Activated CD4-positive, alpha-beta memory T cell treated with anti-CD3 and anti-CD28 coated beads, Interleukin-2, amount 10 ng/mL, durations not matched to agents 7 days and 5 days (primary cell): ENCODE data around the gene RCBTB1. TPM values are rescaled to one million over a fixed set of nuclear protein-coding genes. Genes with fewer than 3 reads are reported as not detected.
"Not testable (repeated sequence)": the region's sequence is repeated elsewhere in the genome, so short reads cannot be mapped to it uniquely, and the experiment has no call there.

ENCODE experiments used
- CTCF ChIA-PET: fragments of 350-600 bp; sonication (Branson Sonifier 250); formaldehyde crosslinking; loops from one replicate; lab custom pipeline; 2021; ENCODE audit warnings: antibody characterized with exemption, inconsistent platforms; lab: Charles Lee
- POLR2A ChIA-PET: fragments of 350-600 bp; sonication (Branson Sonifier 250); formaldehyde crosslinking; loops from one replicate; lab custom pipeline; 2021; ENCODE audit warnings: antibody characterized with exemption; lab: Charles Lee
- DNase-seq: peaks from one replicate; pipeline ENCODE4 v3.0.0-alpha.2; 2020
- H3K27ac Mint-ChIP-seq: one replicate; pipeline ENCODE4 v1.8.0; 2021; ENCODE audit warnings: mild to moderate bottlenecking, mixed read lengths
- H3K27me3 Mint-ChIP-seq: one replicate; pipeline ENCODE4 v1.8.0; 2021; ENCODE audit warnings: mixed read lengths
- H3K36me3 Mint-ChIP-seq: one replicate; pipeline ENCODE4 v1.8.0; 2021; ENCODE audit warnings: low read depth, mixed read lengths
- H3K4me1 Mint-ChIP-seq: one replicate; pipeline ENCODE4 v1.8.0; 2021; ENCODE audit warnings: mixed read lengths
- H3K4me3 Mint-ChIP-seq: one replicate; pipeline ENCODE4 v1.8.0; 2021; ENCODE audit warnings: mild to moderate bottlenecking, mixed read lengths
- H3K9me3 Mint-ChIP-seq: one replicate; pipeline ENCODE4 v1.8.0; 2021; ENCODE audit warnings: mixed read lengths
- total RNA-seq, 2 experiments: library from RNA; stranded (reverse); gene quantifications; one replicate each; pipeline ENCODE4 v1.2.3, GENCODE V29; 2021

RCBTB1 gene
- total RNA-seq, 2 experiments from 2014 or later, result 18.5 to 19.0 TPM

DNA sequence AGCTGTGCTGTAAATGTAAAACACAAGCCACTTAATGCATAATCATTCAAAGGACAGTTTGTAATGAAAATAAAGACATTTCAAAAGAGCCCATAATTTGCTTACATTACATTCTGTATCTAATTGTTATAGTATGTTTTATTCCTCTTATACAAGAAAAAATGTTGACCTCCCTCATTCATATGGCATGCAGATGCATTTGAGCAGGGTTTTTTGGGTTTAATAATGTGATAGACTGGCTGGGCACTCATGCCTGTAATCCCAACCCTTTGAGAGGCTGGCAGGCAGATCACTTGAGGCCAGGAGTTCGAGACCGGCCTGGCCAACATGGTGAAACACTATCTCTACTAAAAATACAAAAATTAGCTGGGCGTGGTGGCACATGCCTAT is 31.3 kb upstream of the RCBTB1 start:
- no peak for DNase-seq
- no peak overlapping the region for H3K27ac Mint-ChIP-seq
- no peaks in the 10 kb centered on the region for H3K9me3 Mint-ChIP-seq
- ChIA-PET POLR2A (no interaction called here), CTCF (no interaction called here)
- H3K27me3 Mint-ChIP-seq, result no peaks in the 10 kb centered on the region
- H3K4me1 Mint-ChIP-seq, result no peaks in the 10 kb centered on the region
- no peak overlapping the region for H3K4me3 Mint-ChIP-seq
- H3K36me3 Mint-ChIP-seq, result no peaks in the 10 kb centered on the region

DNA sequence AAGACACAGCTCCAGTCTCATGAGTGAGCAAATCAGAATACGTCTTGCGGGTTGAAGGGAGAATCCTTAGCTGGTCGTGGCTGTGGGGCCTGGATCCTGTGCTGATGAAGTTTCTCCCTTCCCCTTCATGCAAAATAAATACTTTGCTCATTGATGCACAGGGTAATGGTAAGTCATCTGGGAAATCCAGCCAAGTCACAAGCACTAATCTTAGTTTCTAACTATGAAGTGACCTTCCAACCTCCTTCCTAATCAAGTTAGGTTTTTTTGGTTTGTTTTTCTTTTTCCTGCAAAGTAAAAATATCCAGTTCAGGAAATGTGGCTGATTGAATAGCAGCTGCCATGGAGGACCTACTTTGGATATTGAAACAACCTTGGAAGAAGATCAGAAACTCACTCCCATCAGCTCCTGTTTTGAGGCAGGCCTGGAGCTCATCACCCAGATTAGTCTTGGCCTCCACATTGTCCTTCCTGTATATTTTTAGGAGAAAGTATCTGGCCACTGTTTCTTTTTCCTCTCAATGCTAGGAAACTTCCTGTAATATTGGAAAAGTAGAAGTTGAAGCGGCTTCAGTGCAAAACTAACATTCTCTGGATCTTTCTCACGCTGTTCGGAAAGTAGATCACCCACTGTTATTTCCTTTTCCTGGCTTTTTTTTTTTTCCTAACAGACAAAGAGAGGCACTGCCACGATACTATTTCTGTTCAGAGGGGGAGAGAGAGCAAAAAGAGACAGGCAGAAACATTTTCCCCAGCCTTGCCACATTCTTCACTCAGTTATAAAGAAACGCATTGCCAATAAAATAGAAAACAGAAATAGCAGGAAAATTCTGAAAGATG is 30.7 kb upstream of the RCBTB1 start:
- no peak for DNase-seq
- H3K27me3 Mint-ChIP-seq, result no peaks in the 10 kb centered on the region
- CTCF ChIA-PET, result no interaction called here
- H3K27ac Mint-ChIP-seq, result no peak overlapping the region
- H3K4me1 Mint-ChIP-seq, result no peaks in the 10 kb centered on the region
- H3K36me3 Mint-ChIP-seq, result no peaks in the 10 kb centered on the region
- no peaks in the 10 kb centered on the region for H3K9me3 Mint-ChIP-seq
- no peak overlapping the region for H3K4me3 Mint-ChIP-seq
- POLR2A ChIA-PET, result no interaction called here

DNA sequence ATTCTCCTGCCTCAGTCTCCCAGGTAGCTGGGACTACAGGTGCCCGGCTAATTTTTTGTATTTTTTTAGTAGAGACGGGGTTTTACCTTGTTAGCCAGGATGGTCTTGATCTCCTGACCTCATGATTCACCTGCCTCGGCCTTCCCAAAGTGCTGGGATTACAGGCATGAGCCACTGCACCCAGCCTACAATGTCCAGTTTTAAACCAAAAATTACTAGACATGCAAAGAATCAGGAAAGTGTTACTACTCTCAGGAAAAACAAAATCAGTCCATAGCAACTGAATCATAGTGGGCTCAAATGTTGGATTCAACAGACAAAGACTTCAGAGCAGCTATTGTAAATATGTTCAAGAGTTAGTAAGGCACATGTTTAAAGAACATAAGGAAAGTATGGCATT is 26.7 kb upstream of the RCBTB1 start:
- H3K9me3 Mint-ChIP-seq, POLR2A ChIA-PET, H3K4me1 Mint-ChIP-seq, H3K4me3 Mint-ChIP-seq, H3K27me3 Mint-ChIP-seq, H3K36me3 Mint-ChIP-seq, H3K27ac Mint-ChIP-seq, DNase-seq: not testable (repeated sequence)
- CTCF ChIA-PET, result interaction anchor here (1.1 kb wide), 1 partner anchor 10 kb away, joined by 3 read pairs; no protein-coding TSS in a partner anchor

GRCh38 chr13:49610176-49610575 is 24.8 kb upstream of the RCBTB1 start:
- Mint-ChIP-seq H3K4me3 (no peak overlapping the region), H3K36me3 (no peaks in the 10 kb centered on the region), H3K27me3 (peaks cover 2% of the 10 kb centered on the region), H3K9me3 (no peaks in the 10 kb centered on the region), H3K27ac (no peak overlapping the region), H3K4me1 (peaks cover 6% of the 10 kb centered on the region)
- POLR2A ChIA-PET, result no interaction called here
- CTCF ChIA-PET, result no interaction called here
- no peak for DNase-seq

DNA sequence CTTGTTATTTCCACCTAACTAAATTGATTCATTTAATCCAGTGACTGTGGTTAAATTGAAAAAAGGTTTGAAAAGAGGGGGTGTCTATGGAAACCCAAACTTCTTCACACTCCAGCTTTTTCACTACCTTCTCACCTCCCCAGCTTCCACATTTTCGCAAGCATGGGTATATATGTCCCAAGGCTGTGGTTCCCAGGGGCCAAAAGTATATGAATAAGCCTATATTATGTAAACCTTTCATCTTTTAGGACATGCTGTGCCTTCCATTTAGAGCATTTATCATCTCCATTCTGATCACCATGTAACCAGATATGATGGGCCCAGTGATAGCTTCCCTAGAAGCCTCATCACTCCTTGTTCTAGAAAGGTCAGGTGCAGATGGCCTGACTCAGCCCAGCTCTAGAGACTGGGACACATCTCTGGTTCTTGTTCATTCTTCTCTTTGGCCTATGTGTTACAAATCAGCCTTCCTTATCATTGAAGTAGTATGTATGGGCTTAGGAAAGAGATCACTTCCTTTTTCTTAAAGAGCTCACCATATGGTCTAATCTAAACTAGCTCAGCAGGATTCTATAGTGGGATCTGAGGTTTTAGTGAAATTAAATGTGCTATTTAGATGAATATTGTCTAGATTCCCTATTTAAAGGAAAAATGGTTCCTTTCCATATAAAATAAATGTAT is 23.4 kb upstream of the RCBTB1 start:
- Mint-ChIP-seq H3K4me1 (peaks cover 6% of the 10 kb centered on the region), H3K9me3 (no peaks in the 10 kb centered on the region), H3K4me3 (no peak overlapping the region), H3K27ac (no peak overlapping the region), H3K36me3 (no peaks in the 10 kb centered on the region), H3K27me3 (peaks cover 2% of the 10 kb centered on the region)
- DNase-seq, result no peak
- ChIA-PET CTCF (interaction anchor here (1.0 to 2.4 kb wide), 6 partner anchors 11 to 364 kb away, joined by 3 to 12 read pairs (median 3); no protein-coding TSS in a partner anchor), POLR2A (interaction anchor here (1.1 to 1.2 kb wide), 2 partner anchors 23 to 314 kb away, joined by 3 to 4 read pairs; no protein-coding TSS in a partner anchor)

- Mint-ChIP-seq H3K9me3 (no peaks in the 10 kb centered on the region), H3K27me3 (peaks cover 2% of the 10 kb centered on the region), H3K4me3 (no peak overlapping the region), H3K4me1 (peaks cover 6% of the 10 kb centered on the region), H3K27ac (no peak overlapping the region), H3K36me3 (no peaks in the 10 kb centered on the region)
- CTCF ChIA-PET, result interaction anchor here (0.6 to 2.6 kb wide), 9 partner anchors 12 to 327 kb away, joined by 3 to 15 read pairs (median 4); partner anchors contain the start of gene CAB39L
- no peak for DNase-seq
- POLR2A ChIA-PET, result interaction anchor here (1.1 to 1.2 kb wide), 2 partner anchors 22 to 313 kb away, joined by 3 to 4 read pairs; no protein-coding TSS in a partner anchor
Measured at GRCh38 chr13:49607761-49608160, 22.4 kb upstream of the RCBTB1 start.

DNA sequence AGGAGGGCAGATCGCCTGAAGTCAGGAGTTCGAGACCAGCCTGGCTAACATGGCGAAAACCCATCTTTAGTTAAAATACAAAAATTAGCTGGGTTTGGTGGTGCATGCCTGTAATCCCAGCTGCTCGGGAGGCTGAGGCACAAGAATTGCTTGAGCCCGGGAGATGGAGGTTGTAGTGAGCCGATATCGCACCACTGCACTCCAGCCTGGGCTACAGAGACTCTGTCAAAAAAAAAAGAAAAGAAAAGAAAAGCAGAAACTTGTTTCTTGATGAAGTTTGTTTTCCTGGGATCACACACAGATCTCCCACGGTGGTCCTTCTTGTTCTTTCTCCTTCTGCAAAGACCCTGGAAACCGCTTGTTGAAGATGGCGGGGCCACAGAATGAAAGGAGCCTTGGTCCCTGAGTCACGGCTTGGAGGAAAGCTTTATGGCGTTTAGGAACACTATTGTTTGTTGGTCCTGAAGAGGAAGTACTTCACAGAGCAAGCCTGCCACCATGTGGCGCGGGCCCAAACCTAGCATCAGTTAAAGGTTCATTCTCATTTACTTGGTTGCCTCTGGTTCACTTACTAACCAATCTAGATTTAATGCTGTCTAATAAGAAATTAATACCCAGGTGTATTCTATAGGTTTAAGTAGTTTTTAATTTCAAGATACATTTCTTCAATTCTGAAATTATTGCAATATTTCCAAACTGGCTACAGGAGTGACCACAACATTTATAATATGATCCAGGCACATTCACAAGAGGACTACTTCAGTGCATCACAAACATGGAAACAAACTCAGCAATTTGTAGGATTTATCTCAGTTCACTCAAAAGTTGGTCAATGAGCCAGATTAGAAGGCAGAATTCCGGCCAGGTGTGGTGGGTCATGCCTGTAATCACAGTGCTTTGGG is 21.6 kb upstream of the RCBTB1 start:
- DNase-seq, result peak; percentile 86
- H3K27me3 Mint-ChIP-seq, result peaks cover 2% of the 10 kb centered on the region
- peak overlapping the region; percentile 62 for H3K27ac Mint-ChIP-seq
- no peaks in the 10 kb centered on the region for H3K9me3 Mint-ChIP-seq
- POLR2A ChIA-PET, result interaction anchor here (0.6 to 1.3 kb wide), 4 partner anchors 36 to 307 kb away, joined by 3 to 4 read pairs (median 4); partner anchors contain the start of genes KPNA3 and PHF11
- no peaks in the 10 kb centered on the region for H3K36me3 Mint-ChIP-seq
- CTCF ChIA-PET, result interaction anchor here (0.6 to 2.6 kb wide), 23 partner anchors 18 to 327 kb away, joined by 3 to 15 read pairs (median 3); partner anchors contain the start of gene CAB39L
- peaks cover 6% of the 10 kb centered on the region for H3K4me1 Mint-ChIP-seq
- H3K4me3 Mint-ChIP-seq, result peak overlapping the region; percentile 76

DNA sequence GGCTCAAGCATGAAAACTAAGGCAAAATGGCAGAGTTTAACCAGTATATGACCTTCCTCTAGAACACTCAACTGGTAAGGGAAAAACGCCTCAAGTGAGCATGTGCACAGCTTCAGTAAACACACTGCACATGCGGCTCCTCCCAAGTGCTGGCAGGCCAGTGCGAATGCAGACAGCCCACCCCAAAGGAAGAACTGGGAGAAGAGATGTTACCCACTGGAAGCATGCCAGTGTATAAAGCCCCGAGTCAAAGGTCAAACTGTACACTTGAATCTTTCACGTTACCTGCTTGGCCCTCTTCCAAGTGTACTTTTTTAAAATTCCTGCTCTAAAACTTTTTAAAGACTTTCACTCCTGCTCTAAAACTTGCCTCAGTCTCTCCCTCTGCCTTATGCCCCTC is 19.2 kb upstream of the RCBTB1 start:
- Mint-ChIP-seq H3K27me3 (peaks cover 2% of the 10 kb centered on the region), H3K4me1 (peaks cover 6% of the 10 kb centered on the region), H3K27ac (no peak overlapping the region), H3K9me3 (no peaks in the 10 kb centered on the region), H3K4me3 (no peak overlapping the region), H3K36me3 (no peaks in the 10 kb centered on the region)
- DNase-seq, result no peak
- ChIA-PET POLR2A (no interaction called here), CTCF (interaction anchor here (1.9 kb wide), 1 partner anchor 160 kb away, joined by 5 read pairs; no protein-coding TSS in a partner anchor)

GRCh38 chr13:49602615-49603014 is 17.3 kb upstream of the RCBTB1 start:
- H3K4me3 Mint-ChIP-seq, H3K27ac Mint-ChIP-seq, H3K4me1 Mint-ChIP-seq, H3K36me3 Mint-ChIP-seq, DNase-seq, H3K9me3 Mint-ChIP-seq, H3K27me3 Mint-ChIP-seq: not testable (repeated sequence)
- ChIA-PET POLR2A (interaction anchor here (1.4 to 1.6 kb wide), 3 partner anchors 17 to 160 kb away, joined by 4 to 6 read pairs (median 5); partner anchors contain the start of genes PHF11 and RCBTB1), CTCF (interaction anchor here (0.5 to 1.5 kb wide), 5 partner anchors 10 to 1022 kb away, joined by 3 to 7 read pairs (median 3); no protein-coding TSS in a partner anchor)

DNA sequence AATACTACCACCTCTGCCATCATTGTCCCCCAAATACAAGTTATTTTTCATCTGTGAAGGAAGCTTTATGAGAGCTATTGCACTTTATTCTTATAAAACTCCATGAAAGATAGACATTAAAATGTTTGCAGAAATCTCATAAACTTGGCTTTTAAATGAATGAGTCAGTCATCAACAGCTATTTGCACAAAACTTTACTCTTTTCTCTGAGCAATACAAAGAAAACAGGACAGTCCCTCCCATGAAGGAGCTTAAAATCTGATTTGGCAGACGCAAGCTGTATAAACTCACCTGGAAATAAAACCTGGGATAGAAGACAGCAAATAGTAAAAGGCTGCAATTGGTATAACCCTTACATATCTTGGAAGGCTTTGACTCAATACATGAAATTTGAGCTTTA is 16.6 kb upstream of the RCBTB1 start:
- ChIA-PET POLR2A (interaction anchor here (1.4 to 1.6 kb wide), 3 partner anchors 16 to 159 kb away, joined by 4 to 6 read pairs (median 5); partner anchors contain the start of genes PHF11 and RCBTB1), CTCF (interaction anchor here (1.2 to 1.5 kb wide), 3 partner anchors 11 to 300 kb away, joined by 3 to 7 read pairs (median 5); no protein-coding TSS in a partner anchor)
- Mint-ChIP-seq H3K4me3 (no peak overlapping the region), H3K36me3 (no peaks in the 10 kb centered on the region), H3K27me3 (no peaks in the 10 kb centered on the region), H3K27ac (no peak overlapping the region), H3K9me3 (no peaks in the 10 kb centered on the region), H3K4me1 (peaks cover 3% of the 10 kb centered on the region)
- DNase-seq, result no peak

GRCh38 chr13:49597043-49597641 is 11.8 kb upstream of the RCBTB1 start:
- Mint-ChIP-seq H3K4me1 (no peaks in the 10 kb centered on the region), H3K27me3 (no peaks in the 10 kb centered on the region), H3K4me3 (no peak overlapping the region), H3K9me3 (no peaks in the 10 kb centered on the region), H3K36me3 (no peaks in the 10 kb centered on the region), H3K27ac (no peak overlapping the region)
- DNase-seq, result no peak
- ChIA-PET POLR2A (interaction anchor here (1.0 kb wide), 1 partner anchor 12 kb away, joined by 5 read pairs; the partner anchor contains the start of gene RCBTB1), CTCF (interaction anchor here (0.6 kb wide), 1 partner anchor 199 kb away, joined by 3 read pairs; no protein-coding TSS in a partner anchor)
